ENCODE measurements around the gene EMC6.

EMC6 gene

DNA sequence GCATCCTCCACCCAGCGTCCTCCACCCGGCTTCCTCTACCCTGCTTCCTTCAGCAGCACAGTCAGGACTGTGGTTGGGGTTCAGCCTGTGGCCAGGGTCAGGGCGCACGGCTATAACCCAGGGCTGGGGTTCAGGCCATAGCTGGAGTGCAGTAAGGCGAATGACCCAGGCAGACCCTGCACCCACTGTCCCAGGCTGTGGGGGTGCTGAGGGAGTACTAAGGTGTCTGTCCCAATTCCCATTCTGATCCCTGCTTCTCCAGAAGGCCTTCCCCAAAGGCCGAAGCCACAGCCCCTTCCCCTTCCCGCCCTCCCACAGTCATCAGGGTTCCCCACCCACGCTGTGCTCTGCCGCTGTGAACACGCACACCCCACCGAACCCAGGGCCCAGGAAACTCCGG is 12.4 kb downstream of the EMC6 start:
- TF ChIP-seq, protein P1, sequence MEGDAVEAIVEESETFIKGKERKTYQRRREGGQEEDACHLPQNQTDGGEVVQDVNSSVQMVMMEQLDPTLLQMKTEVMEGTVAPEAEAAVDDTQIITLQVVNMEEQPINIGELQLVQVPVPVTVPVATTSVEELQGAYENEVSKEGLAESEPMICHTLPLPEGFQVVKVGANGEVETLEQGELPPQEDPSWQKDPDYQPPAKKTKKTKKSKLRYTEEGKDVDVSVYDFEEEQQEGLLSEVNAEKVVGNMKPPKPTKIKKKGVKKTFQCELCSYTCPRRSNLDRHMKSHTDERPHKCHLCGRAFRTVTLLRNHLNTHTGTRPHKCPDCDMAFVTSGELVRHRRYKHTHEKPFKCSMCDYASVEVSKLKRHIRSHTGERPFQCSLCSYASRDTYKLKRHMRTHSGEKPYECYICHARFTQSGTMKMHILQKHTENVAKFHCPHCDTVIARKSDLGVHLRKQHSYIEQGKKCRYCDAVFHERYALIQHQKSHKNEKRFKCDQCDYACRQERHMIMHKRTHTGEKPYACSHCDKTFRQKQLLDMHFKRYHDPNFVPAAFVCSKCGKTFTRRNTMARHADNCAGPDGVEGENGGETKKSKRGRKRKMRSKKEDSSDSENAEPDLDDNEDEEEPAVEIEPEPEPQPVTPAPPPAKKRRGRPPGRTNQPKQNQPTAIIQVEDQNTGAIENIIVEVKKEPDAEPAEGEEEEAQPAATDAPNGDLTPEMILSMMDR (IDR thresholded peaks at IDR 0.05; ENCODE audit: insufficient read depth, low read depth, low read length, missing control alignments), result no peak
- H3K4me3 ChIP-seq (ENCODE audit: low read depth, low read length), result no peak overlapping the region
- no peak for DNase-seq (ENCODE audit: low read depth)

DNA sequence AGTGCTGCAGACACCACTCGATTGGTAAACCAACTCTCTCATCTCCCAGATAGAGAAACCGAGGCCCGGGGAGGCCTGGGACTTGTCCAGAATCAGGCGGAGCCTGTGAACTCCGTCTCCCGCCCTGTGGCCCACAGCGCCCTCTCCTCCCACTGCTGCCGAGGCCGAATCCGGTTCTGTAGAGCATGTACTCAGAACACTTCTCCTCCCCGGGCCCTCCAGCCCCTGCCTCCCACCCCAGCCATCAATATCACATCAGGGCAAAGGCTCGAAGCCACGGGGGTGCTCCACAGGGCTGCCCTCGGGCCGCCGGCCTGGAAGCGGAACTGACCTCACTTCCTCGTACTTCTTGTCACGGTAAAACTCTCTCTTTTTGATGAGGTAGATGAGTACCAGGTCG is 13.0 kb downstream of the EMC6 start:
- no peak overlapping the region for H3K4me3 ChIP-seq (ENCODE audit: low read depth, low read length)
- TF ChIP-seq, protein P1 (IDR thresholded peaks at IDR 0.05; ENCODE audit: insufficient read depth, low read depth, low read length, missing control alignments), result no peak

DNA sequence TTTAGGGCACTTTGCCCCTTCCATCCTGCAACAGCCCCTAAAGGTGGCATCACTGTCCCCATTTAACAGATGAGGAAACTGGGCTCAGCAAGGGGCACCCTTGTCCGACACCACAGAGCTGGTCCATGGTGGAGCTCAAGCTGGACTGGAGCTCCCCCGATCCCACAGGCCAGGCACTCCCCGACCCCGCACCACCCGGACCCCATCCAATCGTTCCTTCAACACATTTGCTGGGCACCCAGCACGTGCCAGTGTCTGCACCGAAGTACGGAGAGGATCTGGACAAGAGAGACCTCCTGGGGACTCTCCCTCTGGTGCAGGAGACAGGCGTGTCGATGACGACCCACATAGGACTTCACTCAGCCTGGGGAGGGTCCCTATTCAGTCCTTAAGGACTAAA is 13.4 kb downstream of the EMC6 start:
- TF ChIP-seq, protein P1 (IDR thresholded peaks at IDR 0.05; ENCODE audit: insufficient read depth, low read depth, low read length, missing control alignments), result no peak
- no peak for DNase-seq (ENCODE audit: low read depth)
- no peak overlapping the region for H3K4me3 ChIP-seq (ENCODE audit: low read depth, low read length)

More for the DNA sequence above, 13.0 kb downstream of the EMC6 start:
- no peak for DNase-seq (ENCODE audit: low read depth)

DNA sequence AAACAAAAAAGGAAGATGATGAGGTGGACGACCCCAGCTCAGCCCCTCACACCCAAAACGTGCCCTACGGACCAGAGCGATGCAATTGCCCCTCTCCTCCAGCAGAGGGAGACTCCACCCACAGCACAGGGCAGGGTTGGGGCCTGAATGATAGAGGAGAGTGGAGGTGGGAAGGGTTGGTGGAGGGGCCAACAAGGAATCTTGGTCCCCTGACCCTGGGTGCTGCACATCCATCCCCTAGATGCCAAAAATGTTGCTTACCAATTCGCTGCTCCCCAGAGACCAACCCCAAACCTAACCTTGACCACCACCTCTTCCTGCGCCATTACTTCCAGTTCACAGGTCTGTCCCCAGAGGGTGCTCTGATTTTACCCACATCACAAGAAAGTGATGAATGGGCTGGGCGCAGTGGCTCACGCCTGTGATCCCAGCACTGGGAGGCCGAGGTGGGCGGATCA is 14.5 kb downstream of the EMC6 start:
- peak; percentile 85 for DNase-seq (ENCODE audit: low read depth)
- H3K4me3 ChIP-seq (ENCODE audit: low read depth, low read length), result no peak overlapping the region
- TF ChIP-seq, protein P1 (IDR thresholded peaks at IDR 0.05; ENCODE audit: insufficient read depth, low read depth, low read length, missing control alignments), result peak; percentile 99

DNA sequence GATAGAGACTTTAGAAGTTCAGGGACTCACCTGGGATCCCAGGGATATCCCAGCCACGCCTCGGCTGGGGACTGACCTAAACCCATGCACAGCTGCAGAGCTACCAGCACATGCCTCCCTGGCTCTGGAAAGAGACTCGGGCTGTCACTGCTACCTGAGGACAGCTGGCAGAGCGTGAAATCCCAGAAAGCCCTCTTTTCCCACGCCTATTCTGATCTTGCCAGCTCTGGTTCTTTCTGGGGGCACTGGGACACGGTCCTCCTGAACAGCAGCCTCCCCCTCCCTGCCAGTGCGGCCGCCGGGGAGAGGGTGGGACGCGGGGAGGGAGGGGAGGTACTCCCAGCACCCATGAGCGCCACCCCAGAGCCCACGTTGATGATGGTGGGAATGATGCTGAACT is 16.6 kb downstream of the EMC6 start:
- no peak for DNase-seq (ENCODE audit: low read depth)
- TF ChIP-seq, protein P1 (IDR thresholded peaks at IDR 0.05; ENCODE audit: insufficient read depth, low read depth, low read length, missing control alignments), result no peak
- no peak overlapping the region for H3K4me3 ChIP-seq (ENCODE audit: low read depth, low read length)

DNA sequence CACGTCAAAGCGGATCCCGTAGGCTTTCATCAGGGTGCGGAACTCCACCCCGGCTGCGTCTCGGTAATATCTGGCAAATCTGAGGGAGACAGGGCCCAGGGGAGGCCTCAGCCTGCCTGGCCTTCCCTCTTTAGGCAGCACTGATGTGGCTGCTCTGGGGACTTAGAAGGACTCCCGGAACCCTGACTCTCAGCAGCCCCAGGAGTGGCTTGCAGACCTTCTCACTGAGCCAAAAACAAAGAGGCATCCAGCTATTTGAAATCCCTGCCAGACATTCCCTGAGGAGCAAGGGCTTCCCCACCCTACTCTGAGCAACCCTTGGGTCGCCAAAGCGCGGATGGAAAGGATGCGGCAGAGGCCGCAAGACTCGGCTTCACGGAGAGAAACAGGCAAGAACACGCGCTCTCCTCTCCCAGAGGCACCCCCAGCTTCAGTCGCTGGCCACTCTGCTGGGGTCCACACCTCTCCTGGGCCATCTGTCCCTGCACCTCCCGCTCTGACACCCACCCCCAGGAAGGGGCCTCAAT is 19.5 kb downstream of the EMC6 start:
- H3K4me3 ChIP-seq (ENCODE audit: low read depth, low read length), result no peak overlapping the region
- TF ChIP-seq, protein P1 (IDR thresholded peaks at IDR 0.05; ENCODE audit: insufficient read depth, low read depth, low read length, missing control alignments), result no peak
- peak; percentile 39 for DNase-seq (ENCODE audit: low read depth)

DNA sequence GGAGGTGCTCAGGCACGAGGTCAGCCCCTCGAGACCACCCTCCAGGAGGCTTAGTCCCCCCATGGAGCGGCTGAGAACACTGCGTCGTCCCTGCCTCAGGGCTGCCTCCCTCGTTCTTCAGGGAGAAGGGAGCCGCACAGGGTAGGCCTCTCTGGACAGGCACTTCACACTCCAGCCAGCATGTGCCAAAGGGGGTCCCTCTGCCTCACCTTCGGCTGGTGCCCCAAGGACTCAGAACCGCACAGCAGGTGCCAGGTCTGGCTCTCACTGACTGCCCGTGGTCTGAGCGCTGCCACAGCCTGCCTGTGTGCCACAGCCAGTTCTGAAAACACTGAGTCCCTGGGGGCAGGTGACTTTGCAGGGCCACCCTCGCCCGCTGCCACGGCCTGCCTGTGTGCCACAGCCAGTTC is 20.2 kb downstream of the EMC6 start:
- no peak for DNase-seq (ENCODE audit: low read depth)
- H3K4me3 ChIP-seq (ENCODE audit: low read depth, low read length), result no peak overlapping the region
- TF ChIP-seq, protein P1 (IDR thresholded peaks at IDR 0.05; ENCODE audit: insufficient read depth, low read depth, low read length, missing control alignments), result no peak

Measured in GM12865 (cell line).